K562 (cell line): ENCODE data around the gene RFWD3. TPM values are rescaled to one million over a fixed set of nuclear protein-coding genes. Genes with fewer than 3 reads are reported as not detected.

Experiments used
- BCOR ChIP-seq: fragments of 450-650 bp; IDR thresholded peaks from 2 replicates; pipeline ENCODE4 v1.6.1; 2016
- CBX5 ChIP-seq: IDR thresholded peaks from 2 replicates; pipeline ENCODE4 v1.6.1; 2014; ENCODE audit warnings: low read depth, borderline replicate concordance
- EP400 ChIP-seq: fragments of 450-650 bp; IDR thresholded peaks from 2 replicates; pipeline ENCODE4 v1.6.1; 2017; ENCODE audit warnings: antibody characterized with exemption, mild to moderate bottlenecking, moderate library complexity
- ETV6 ChIP-seq, 3 experiments: fragments of 150-350 bp in 1 of 3; sonication (generic) in 1 of 3; formaldehyde crosslinking in 1 of 3; IDR thresholded peaks; 2 replicates each; pipeline versions ENCODE4 v1.6.1 to v1.8.0; 2014 to 2022; ENCODE audit warnings: borderline replicate concordance in 2 of 3, low read depth in 2 of 3, antibody characterized with exemption in 1 of 3, low read length in 1 of 3, mild to moderate bottlenecking in 1 of 3, missing genetic modification reagents in 1 of 3
- FOS ChIP-seq: IDR thresholded peaks from 3 replicates; pipeline ENCODE4 v1.6.1; 2011; ENCODE audit not compliant: insufficient read length; ENCODE audit errors: extremely low read depth
- PHTF2 ChIP-seq: fragments of 250-450 bp; sonication (Bioruptor Pico); IDR thresholded peaks from 2 replicates; pipeline ENCODE4 v1.5.0; 2021; ENCODE audit warnings: mild to moderate bottlenecking
- RFX7 ChIP-seq: fragments of 250-450 bp; sonication (Bioruptor Pico); IDR thresholded peaks from 2 replicates; pipeline ENCODE4 v1.5.1; 2021; ENCODE audit warnings: mild to moderate bottlenecking
- SETDB1 ChIP-seq: IDR thresholded peaks from one replicate; pipeline ENCODE4 v1.6.1; 2012; ENCODE audit warnings: low read length, control low read depth, inconsistent platforms
- SMAD2 ChIP-seq: fragments of 150-350 bp; IDR thresholded peaks from 2 replicates; pipeline ENCODE4 v1.6.1; 2014; ENCODE audit warnings: low read depth, mild to moderate bottlenecking, low read length
- ZBTB7A ChIP-seq: IDR thresholded peaks from 2 replicates; pipeline ENCODE4 v1.6.1; 2011; ENCODE audit warnings: low read depth, mild to moderate bottlenecking, low read length, moderate library complexity, borderline replicate concordance; ENCODE audit not compliant: control insufficient read depth
- ZNF217 ChIP-seq: sonication (generic); formaldehyde crosslinking; IDR thresholded peaks from 2 replicates; pipeline ENCODE4 v1.8.0; 2022; ENCODE audit warnings: mild to moderate bottlenecking, missing genetic modification reagents
- ZZZ3 ChIP-seq: fragments of 450-650 bp; IDR thresholded peaks from 2 replicates; pipeline ENCODE4 v1.6.1; 2016; ENCODE audit warnings: antibody characterized with exemption, mild to moderate bottlenecking, moderate library complexity
- polyA plus RNA-seq, 8 experiments: library from polyadenylated mRNA; depleted of rRNA in 4 of 8; stranded (reverse) in 5 of 8; unstranded in 3 of 8; fragments of >200 nt; fragmentation: Nextera tagmentation in 2 of 8; fragmentation: Illumina TruSeq in 1 of 8; extraction: Ambion mirVana in 2 of 8; extraction: Trizol in 1 of 8; gene quantifications; 2 replicates each; pipeline versions ENCODE4 v1.2.1 to v1.2.3, GENCODE V29; 2011 to 2014; ENCODE audit warnings: inconsistent platforms in 1 of 8, missing spikeins in 1 of 8
- total RNA-seq, 7 experiments: library from RNA; depleted of rRNA in 6 of 7; stranded (reverse); fragments of >200 nt in 6 of 7; fragmentation: Illumina TruSeq in 2 of 7; extraction: Trizol in 2 of 7; gene quantifications; 2 replicates each; pipeline versions ENCODE4 v1.2.1 to v1.2.3, GENCODE V29; 2011 to 2021; ENCODE audit warnings: low replicate concordance in 1 of 7
- TF ChIP-seq, protein P1 (sequence below): fragments of 450-650 bp; IDR thresholded peaks from one replicate; pipeline ENCODE4 v1.6.1; 2018; ENCODE audit warnings: mild to moderate bottlenecking, moderate library complexity; ENCODE audit not compliant: partially characterized antibody
- TF ChIP-seq, protein P2 (sequence below), 2 experiments: fragments of 450-650 bp in 1 of 2; sonication (generic) in 1 of 2; formaldehyde crosslinking in 1 of 2; IDR thresholded peaks; 2 replicates each; pipeline versions ENCODE4 v1.7.1 to v1.9.0; 2016 to 2022; ENCODE audit warnings: inconsistent platforms in 1 of 2, mild to moderate bottlenecking in 1 of 2, missing genetic modification reagents in 1 of 2
- TF ChIP-seq, protein P3 (sequence below): sonication (generic); formaldehyde crosslinking; IDR thresholded peaks from 2 replicates; pipeline ENCODE4 v1.8.0; 2022; ENCODE audit warnings: mild to moderate bottlenecking, missing genetic modification reagents

The RFWD3 gene
- total and polyA plus RNA-seq, 9 of the 15 experiments (the other 6 are each of a cell fraction or from before 2014, with no cell fraction given): 20.8 to 121 (median 79.0) TPM

DNA sequence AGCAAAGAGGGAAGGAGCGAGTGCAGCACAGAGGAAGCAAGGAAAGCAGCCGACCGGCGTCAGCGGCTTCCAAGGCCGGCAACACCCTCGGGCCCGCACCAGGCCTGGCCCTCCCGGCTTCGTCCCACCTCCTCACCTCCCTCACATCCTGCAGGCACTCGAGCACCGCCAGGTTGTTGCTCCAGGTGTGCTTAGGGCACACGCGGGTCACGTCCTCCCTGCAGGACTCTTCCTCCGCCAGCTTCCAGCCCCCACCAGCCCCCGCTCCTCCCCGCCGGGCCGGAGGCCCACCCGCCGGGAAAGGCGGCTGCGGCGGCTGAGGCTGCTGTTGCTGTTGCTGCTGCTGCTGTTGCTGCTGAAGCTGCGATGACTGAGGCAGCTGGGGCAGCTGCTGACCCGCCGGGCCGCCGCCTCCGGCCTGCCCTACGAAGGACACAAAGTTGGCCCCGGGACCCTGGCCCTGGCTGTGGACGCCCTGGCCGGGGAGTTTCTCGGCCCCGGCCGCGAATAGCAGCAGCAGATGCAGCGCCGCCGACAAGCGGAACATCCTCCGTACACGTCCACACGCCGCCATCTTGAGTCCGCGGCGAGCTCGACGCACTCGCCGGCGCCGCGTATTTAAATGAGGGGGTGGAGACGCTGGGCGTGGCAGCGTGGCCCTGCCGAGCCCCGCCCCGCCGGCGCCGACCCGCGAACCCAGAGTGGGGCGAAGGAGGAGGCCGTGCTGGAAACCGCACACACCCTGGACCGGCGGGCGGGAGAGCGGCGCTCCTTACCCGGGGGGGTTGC is 60.0 kb downstream of the RFWD3 start, which contains the start of gene GLG1 (continued):
- TF ChIP-seq PHTF2: no peak
- peak; percentile 57; the same call in 1 of the 2 replicates for TF ChIP-seq ZBTB7A
- no peak for TF ChIP-seq FOS
- TF ChIP-seq, protein P1, sequence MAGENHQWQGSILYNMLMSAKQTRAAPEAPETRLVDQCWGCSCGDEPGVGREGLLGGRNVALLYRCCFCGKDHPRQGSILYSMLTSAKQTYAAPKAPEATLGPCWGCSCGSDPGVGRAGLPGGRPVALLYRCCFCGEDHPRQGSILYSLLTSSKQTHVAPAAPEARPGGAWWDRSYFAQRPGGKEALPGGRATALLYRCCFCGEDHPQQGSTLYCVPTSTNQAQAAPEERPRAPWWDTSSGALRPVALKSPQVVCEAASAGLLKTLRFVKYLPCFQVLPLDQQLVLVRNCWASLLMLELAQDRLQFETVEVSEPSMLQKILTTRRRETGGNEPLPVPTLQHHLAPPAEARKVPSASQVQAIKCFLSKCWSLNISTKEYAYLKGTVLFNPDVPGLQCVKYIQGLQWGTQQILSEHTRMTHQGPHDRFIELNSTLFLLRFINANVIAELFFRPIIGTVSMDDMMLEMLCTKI: no peak
- no peak for TF ChIP-seq RFX7
- TF ChIP-seq BCOR: peak; percentile 36
- TF ChIP-seq, protein P2, sequence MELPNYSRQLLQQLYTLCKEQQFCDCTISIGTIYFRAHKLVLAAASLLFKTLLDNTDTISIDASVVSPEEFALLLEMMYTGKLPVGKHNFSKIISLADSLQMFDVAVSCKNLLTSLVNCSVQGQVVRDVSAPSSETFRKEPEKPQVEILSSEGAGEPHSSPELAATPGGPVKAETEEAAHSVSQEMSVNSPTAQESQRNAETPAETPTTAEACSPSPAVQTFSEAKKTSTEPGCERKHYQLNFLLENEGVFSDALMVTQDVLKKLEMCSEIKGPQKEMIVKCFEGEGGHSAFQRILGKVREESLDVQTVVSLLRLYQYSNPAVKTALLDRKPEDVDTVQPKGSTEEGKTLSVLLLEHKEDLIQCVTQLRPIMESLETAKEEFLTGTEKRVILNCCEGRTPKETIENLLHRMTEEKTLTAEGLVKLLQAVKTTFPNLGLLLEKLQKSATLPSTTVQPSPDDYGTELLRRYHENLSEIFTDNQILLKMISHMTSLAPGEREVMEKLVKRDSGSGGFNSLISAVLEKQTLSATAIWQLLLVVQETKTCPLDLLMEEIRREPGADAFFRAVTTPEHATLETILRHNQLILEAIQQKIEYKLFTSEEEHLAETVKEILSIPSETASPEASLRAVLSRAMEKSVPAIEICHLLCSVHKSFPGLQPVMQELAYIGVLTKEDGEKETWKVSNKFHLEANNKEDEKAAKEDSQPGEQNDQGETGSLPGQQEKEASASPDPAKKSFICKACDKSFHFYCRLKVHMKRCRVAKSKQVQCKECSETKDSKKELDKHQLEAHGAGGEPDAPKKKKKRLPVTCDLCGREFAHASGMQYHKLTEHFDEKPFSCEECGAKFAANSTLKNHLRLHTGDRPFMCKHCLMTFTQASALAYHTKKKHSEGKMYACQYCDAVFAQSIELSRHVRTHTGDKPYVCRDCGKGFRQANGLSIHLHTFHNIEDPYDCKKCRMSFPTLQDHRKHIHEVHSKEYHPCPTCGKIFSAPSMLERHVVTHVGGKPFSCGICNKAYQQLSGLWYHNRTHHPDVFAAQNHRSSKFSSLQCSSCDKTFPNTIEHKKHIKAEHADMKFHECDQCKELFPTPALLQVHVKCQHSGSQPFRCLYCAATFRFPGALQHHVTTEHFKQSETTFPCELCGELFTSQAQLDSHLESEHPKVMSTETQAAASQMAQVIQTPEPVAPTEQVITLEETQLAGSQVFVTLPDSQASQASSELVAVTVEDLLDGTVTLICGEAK (IDR thresholded peaks at IDR 0.05): no peak
- TF ChIP-seq, protein P2 (CRISPR knock-in tag; IDR thresholded peaks at IDR 0.05): no peak; the same call in 1 of the 2 replicates
- no peak for TF ChIP-seq ZNF217 (CRISPR knock-in tag)
- TF ChIP-seq CBX5: no peak
- TF ChIP-seq ZZZ3: no peak
- no peak for TF ChIP-seq SMAD2
- peak; percentile 77; the same call in 1 of the 2 replicates for TF ChIP-seq EP400
- TF ChIP-seq SETDB1: no peak
- no peak for TF ChIP-seq ETV6 (IDR thresholded peaks at IDR 0.05; ENCODE audit: borderline replicate concordance in 1 of 2, low read depth in 2 of 2, low read length in 1 of 2)
- TF ChIP-seq ETV6 (CRISPR knock-in tag; IDR thresholded peaks at IDR 0.05; ENCODE audit: borderline replicate concordance): no peak
- TF ChIP-seq, protein P3, sequence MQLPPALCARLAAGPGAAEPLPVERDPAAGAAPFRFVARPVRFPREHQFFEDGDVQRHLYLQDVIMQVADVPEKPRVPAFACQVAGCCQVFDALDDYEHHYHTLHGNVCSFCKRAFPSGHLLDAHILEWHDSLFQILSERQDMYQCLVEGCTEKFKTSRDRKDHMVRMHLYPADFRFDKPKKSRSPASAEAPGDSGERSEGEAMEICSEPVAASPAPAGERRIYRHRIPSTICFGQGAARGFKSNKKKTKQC: no peak; the same call in 1 of the 2 replicates
